ENCODE data around the gene SF3B1.
"Not testable (repeated sequence)": the region's sequence is repeated elsewhere in the genome, so short reads cannot be mapped to it uniquely, and the experiment has no call there.

SF3B1 gene

DNA sequence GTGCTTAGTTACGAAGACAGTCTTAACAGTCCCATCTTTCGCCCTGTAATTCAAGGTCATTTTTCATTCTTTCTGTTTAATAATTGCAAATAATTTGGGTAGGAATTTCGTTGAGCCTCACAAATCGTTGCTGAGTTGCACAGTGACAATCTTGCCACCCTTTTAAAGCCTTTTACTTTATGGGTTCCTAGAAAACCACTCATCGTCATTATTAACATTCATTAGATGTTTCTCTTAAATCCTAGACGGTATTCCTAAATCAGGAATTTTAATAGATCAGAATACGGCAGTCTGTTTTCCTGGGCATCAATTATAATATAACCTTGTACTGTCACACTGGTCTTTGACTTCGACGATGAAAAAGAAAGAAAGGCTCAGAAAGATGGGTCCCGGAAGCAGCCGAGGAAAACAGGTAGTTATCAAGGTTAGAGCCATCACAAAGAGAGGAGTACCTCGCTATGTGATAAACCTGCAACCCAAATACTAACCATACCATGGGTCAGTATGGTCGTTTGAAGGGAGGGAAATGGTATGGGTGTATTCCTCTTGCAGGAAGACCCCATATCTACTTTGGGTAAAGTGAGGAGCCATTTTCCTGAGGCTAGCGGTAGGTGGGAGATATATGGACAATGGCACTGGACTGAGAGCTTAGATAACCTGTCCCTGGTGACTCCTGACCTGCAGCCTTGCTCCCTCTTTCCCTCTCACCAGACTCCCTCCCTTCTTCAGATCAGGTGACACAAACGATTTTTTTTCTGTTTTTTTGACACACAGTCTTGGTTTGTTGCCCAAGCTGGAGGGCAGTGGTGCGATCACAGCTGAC is 981 bp upstream of the SF3B1 start:
- H2BK12ac ChIP-seq (ENCODE audit: low read length), result no peak overlapping the region
- no CpG with 5 or more reads among the region's 16 CpGs for WGBS, 2 donors (ENCODE audit: extremely low coverage in 2 of 2, insufficient read length in 2 of 2, insufficient replicate concordance in 1 of 2)
- H3K79me1 ChIP-seq (ENCODE audit: low read depth, low read length), result no peaks in the 10 kb centered on the region
- H3K27ac ChIP-seq (replicated peaks; ENCODE audit: low read length), result no peak overlapping the region
- no peak overlapping the region for H4K8ac ChIP-seq (ENCODE audit: low read depth, low read length)
- no peak overlapping the region for H3K23ac ChIP-seq (ENCODE audit: low read depth, low read length, poor library complexity)
- no peak overlapping the region for H2BK120ac ChIP-seq (ENCODE audit: low read depth, low read length)
- H3K4me3 ChIP-seq (ENCODE audit: low read length in 2 of 2), result peak overlapping the region; percentile 64 to 94
- H3K4me2 ChIP-seq (ENCODE audit: insufficient read depth, low read length, poor library complexity, severe bottlenecking), result peak overlapping the region; percentile 53
- peaks cover 0 to 16% of the 10 kb centered on the region in 2 donors for H3K36me3 ChIP-seq (replicated peaks in 1 of 2; ENCODE audit: control insufficient read depth in 2 of 2, insufficient read depth in 2 of 2, low read length in 2 of 2)
- no peak overlapping the region for H3K9ac ChIP-seq (ENCODE audit: low read depth, low read length, poor library complexity)
- no peak overlapping the region for H2BK5ac ChIP-seq (ENCODE audit: low read length)
- H3K14ac ChIP-seq (ENCODE audit: low read length), result no peak overlapping the region
- peaks cover 3 to 4% of the 10 kb centered on the region in 2 donors for H3K4me1 ChIP-seq (ENCODE audit: control insufficient read depth in 2 of 2, insufficient read depth in 1 of 2, low read depth in 1 of 2, low read length in 2 of 2)
- H3K4ac ChIP-seq (ENCODE audit: low read length), result no peak overlapping the region
- no peaks in the 10 kb centered on the region for H3K27me3 ChIP-seq (ENCODE audit: control insufficient read depth in 3 of 3, insufficient read depth in 3 of 3, low read depth in 1 of 3, low read length in 3 of 3)
- H2AK5ac ChIP-seq (ENCODE audit: low read depth, low read length), result no peak overlapping the region
- DNase-seq (ENCODE audit: low spot score), result no peak
- H3K18ac ChIP-seq (ENCODE audit: low read length), result no peak overlapping the region
- H3K9me3 ChIP-seq (replicated peaks in 1 of 2; ENCODE audit: control insufficient read depth in 2 of 2, insufficient read depth in 1 of 2, low read depth in 1 of 2, low read length in 2 of 2), result no peaks in the 10 kb centered on the region
- no peak overlapping the region for H4K91ac ChIP-seq (ENCODE audit: low read depth, low read length, poor library complexity)
- H2BK15ac ChIP-seq (ENCODE audit: low read length), result no peak overlapping the region
- peak overlapping the region; percentile 93 for H2AFZ ChIP-seq (ENCODE audit: low read length)

DNA sequence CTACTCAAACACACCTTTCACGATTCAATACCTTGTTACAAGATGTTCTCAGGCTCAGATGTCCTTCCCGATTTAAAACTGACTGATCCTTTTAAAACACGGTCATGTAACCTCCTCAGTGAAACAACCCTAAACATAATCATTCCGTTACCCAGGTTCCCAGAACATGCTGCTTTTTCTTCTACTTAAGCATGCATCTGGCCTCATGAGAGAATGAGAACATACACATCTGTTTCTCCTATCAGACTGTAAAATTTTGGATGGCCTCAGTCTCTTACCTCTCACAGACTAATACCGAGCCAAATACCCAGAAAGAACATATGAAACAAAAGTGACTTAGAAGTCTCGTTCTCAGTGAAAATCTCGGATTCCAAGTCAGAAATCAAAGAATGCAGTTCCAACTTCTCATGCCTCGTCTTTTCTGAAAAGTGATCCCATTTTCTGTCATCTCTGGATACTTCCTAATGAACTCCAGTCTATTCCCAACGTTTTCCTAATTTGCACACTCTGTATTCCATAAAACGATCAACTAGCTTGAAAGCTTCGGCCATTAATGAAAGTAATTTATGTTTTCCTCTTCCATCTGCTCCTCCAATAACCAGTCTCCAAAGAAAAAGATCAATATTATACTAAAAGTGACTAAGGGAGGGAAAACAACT is 919 bp downstream of the SF3B1 start:
- Histone ChIP-seq H3K36me3 (replicated peaks in 1 of 2; ENCODE audit: control insufficient read depth in 2 of 2, insufficient read depth in 2 of 2, low read length in 2 of 2) (peaks cover 5 to 35% of the 10 kb centered on the region in 2 donors), H2AK5ac (ENCODE audit: low read depth, low read length) (no peak overlapping the region), H4K91ac (ENCODE audit: low read depth, low read length, poor library complexity) (no peak overlapping the region), H3K9ac (ENCODE audit: low read depth, low read length, poor library complexity) (no peak overlapping the region), H2BK5ac (ENCODE audit: low read length) (no peak overlapping the region), H3K9me3 (replicated peaks in 1 of 2; ENCODE audit: control insufficient read depth in 2 of 2, insufficient read depth in 1 of 2, low read depth in 1 of 2, low read length in 2 of 2) (no peaks in the 10 kb centered on the region), H3K4ac (ENCODE audit: low read length) (no peak overlapping the region), H4K8ac (ENCODE audit: low read depth, low read length) (no peak overlapping the region), H2AFZ (ENCODE audit: low read length) (no peak overlapping the region), H3K23ac (ENCODE audit: low read depth, low read length, poor library complexity) (no peak overlapping the region), H2BK12ac (ENCODE audit: low read length) (no peak overlapping the region), H3K18ac (ENCODE audit: low read length) (no peak overlapping the region), H3K27ac (replicated peaks; ENCODE audit: low read length) (no peak overlapping the region), H3K4me2 (ENCODE audit: insufficient read depth, low read length, poor library complexity, severe bottlenecking) (peak overlapping the region; percentile 85), H3K79me1 (ENCODE audit: low read depth, low read length) (no peaks in the 10 kb centered on the region), H2BK15ac (ENCODE audit: low read length) (no peak overlapping the region), H3K14ac (ENCODE audit: low read length) (no peak overlapping the region), H3K4me3 (ENCODE audit: low read length in 2 of 2) (peak overlapping the region; percentile 64 to 97), H3K27me3 (ENCODE audit: control insufficient read depth in 3 of 3, insufficient read depth in 3 of 3, low read depth in 1 of 3, low read length in 3 of 3) (no peaks in the 10 kb centered on the region), H3K4me1 (ENCODE audit: control insufficient read depth in 2 of 2, insufficient read depth in 1 of 2, low read depth in 1 of 2, low read length in 2 of 2) (peaks cover 3 to 4% of the 10 kb centered on the region in 2 donors), H2BK120ac (ENCODE audit: low read depth, low read length) (no peak overlapping the region)
- no peak for DNase-seq (ENCODE audit: low spot score)
- WGBS, 2 donors (ENCODE audit: extremely low coverage in 2 of 2, insufficient read length in 2 of 2, insufficient replicate concordance in 1 of 2), result no CpG with 5 or more reads among the region's 11 CpGs

DNA sequence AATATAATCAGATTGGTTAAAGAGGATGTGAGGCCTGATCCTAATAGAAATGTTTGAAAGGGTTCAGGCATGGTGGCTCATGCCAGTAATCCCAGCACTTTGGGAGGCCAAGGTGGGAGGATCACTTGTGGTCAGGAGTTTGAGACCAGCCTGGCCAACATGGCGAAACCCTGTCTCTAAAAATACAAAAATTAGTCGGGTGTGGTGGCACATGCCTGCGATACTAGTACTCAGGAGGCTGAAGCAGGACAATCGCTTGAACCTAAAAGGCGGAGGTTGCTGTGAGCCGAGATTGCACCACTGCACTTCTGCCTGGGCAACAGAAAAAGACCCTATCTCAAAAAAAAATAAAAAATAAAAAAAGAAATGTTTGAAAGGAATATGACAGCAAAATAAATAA is 2.3 kb downstream of the SF3B1 start:
- not testable (repeated sequence) for H3K23ac ChIP-seq (ENCODE audit: low read depth, low read length, poor library complexity); DNase-seq (ENCODE audit: low spot score); H3K27me3 ChIP-seq (ENCODE audit: control insufficient read depth in 3 of 3, insufficient read depth in 3 of 3, low read depth in 1 of 3, low read length in 3 of 3); H4K91ac ChIP-seq (ENCODE audit: low read depth, low read length, poor library complexity); H3K9me3 ChIP-seq (replicated peaks in 1 of 2; ENCODE audit: control insufficient read depth in 2 of 2, insufficient read depth in 1 of 2, low read depth in 1 of 2, low read length in 2 of 2); H2BK12ac ChIP-seq (ENCODE audit: low read length); H3K79me1 ChIP-seq (ENCODE audit: low read depth, low read length); H2BK120ac ChIP-seq (ENCODE audit: low read depth, low read length); H2AK5ac ChIP-seq (ENCODE audit: low read depth, low read length); H3K27ac ChIP-seq (replicated peaks; ENCODE audit: low read length); H3K4me2 ChIP-seq (ENCODE audit: insufficient read depth, low read length, poor library complexity, severe bottlenecking); H2AFZ ChIP-seq (ENCODE audit: low read length); H2BK15ac ChIP-seq (ENCODE audit: low read length); H4K8ac ChIP-seq (ENCODE audit: low read depth, low read length); H3K9ac ChIP-seq (ENCODE audit: low read depth, low read length, poor library complexity); H3K4me1 ChIP-seq (ENCODE audit: control insufficient read depth in 2 of 2, insufficient read depth in 1 of 2, low read depth in 1 of 2, low read length in 2 of 2); H2BK5ac ChIP-seq (ENCODE audit: low read length); H3K18ac ChIP-seq (ENCODE audit: low read length); H3K14ac ChIP-seq (ENCODE audit: low read length); H3K4ac ChIP-seq (ENCODE audit: low read length)
- H3K4me3 ChIP-seq (ENCODE audit: low read length in 2 of 2), result peak overlapping the region in 1 of 2 donors; percentile 64
- H3K36me3 ChIP-seq (replicated peaks in 1 of 2; ENCODE audit: control insufficient read depth in 2 of 2, insufficient read depth in 2 of 2, low read length in 2 of 2), result peaks cover 8 to 46% of the 10 kb centered on the region in 2 donors
- no CpG with 5 or more reads among the region's 6 CpGs for WGBS, 2 donors (ENCODE audit: extremely low coverage in 2 of 2, insufficient read length in 2 of 2, insufficient replicate concordance in 1 of 2)

DNA sequence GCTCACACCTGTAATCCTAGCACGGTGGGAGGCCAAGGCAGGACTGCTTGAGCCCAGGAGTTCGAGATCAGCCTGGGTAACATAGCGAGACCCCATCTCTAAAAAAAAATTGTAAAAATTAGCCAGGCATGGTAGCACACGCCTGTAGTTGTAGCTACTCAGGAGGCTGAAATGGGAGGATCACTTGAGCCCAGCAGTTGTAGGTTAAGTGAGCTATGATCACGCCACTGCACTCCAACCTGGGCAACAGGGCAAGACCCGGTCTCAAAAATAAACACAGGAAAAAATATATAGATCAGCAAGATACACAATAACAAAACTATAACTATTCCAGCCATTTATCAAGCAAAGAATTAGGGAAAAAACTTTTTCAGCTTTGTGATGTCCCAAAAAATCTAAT is 3.0 kb downstream of the SF3B1 start:
- no peak overlapping the region for H3K23ac ChIP-seq (ENCODE audit: low read depth, low read length, poor library complexity)
- no peak overlapping the region for H4K91ac ChIP-seq (ENCODE audit: low read depth, low read length, poor library complexity)
- H3K4me1 ChIP-seq (ENCODE audit: control insufficient read depth in 2 of 2, insufficient read depth in 1 of 2, low read depth in 1 of 2, low read length in 2 of 2), result peaks cover 3 to 4% of the 10 kb centered on the region in 2 donors
- no peak overlapping the region for H3K9ac ChIP-seq (ENCODE audit: low read depth, low read length, poor library complexity)
- peaks cover 8 to 46% of the 10 kb centered on the region in 2 donors for H3K36me3 ChIP-seq (replicated peaks in 1 of 2; ENCODE audit: control insufficient read depth in 2 of 2, insufficient read depth in 2 of 2, low read length in 2 of 2)
- no peak overlapping the region for H3K4me3 ChIP-seq (ENCODE audit: low read length in 2 of 2)
- H2AFZ ChIP-seq (ENCODE audit: low read length), result no peak overlapping the region
- H3K14ac ChIP-seq (ENCODE audit: low read length), result no peak overlapping the region
- H3K4me2 ChIP-seq (ENCODE audit: insufficient read depth, low read length, poor library complexity, severe bottlenecking), result no peak overlapping the region
- no peak overlapping the region for H4K8ac ChIP-seq (ENCODE audit: low read depth, low read length)
- H3K18ac ChIP-seq (ENCODE audit: low read length), result no peak overlapping the region
- no peaks in the 10 kb centered on the region for H3K27me3 ChIP-seq (ENCODE audit: control insufficient read depth in 3 of 3, insufficient read depth in 3 of 3, low read depth in 1 of 3, low read length in 3 of 3)
- H3K79me1 ChIP-seq (ENCODE audit: low read depth, low read length), result no peaks in the 10 kb centered on the region
- DNase-seq (ENCODE audit: low spot score), result no peak
- no CpG with 5 or more reads among the region's 6 CpGs for WGBS, 2 donors (ENCODE audit: extremely low coverage in 2 of 2, insufficient read length in 2 of 2, insufficient replicate concordance in 1 of 2)
- no peak overlapping the region for H2BK120ac ChIP-seq (ENCODE audit: low read depth, low read length)
- no peak overlapping the region for H3K27ac ChIP-seq (replicated peaks; ENCODE audit: low read length)
- no peak overlapping the region for H2BK12ac ChIP-seq (ENCODE audit: low read length)
- H3K4ac ChIP-seq (ENCODE audit: low read length), result no peak overlapping the region
- H2AK5ac ChIP-seq (ENCODE audit: low read depth, low read length), result no peak overlapping the region
- H2BK5ac ChIP-seq (ENCODE audit: low read length), result no peak overlapping the region
- no peaks in the 10 kb centered on the region for H3K9me3 ChIP-seq (replicated peaks in 1 of 2; ENCODE audit: control insufficient read depth in 2 of 2, insufficient read depth in 1 of 2, low read depth in 1 of 2, low read length in 2 of 2)
- no peak overlapping the region for H2BK15ac ChIP-seq (ENCODE audit: low read length)

All from neuronal stem cell (in vitro differentiated cells).